Measurements from ENCODE around the gene CCDC185. TPM values are rescaled to one million over a fixed set of nuclear protein-coding genes. Genes with fewer than 3 reads are reported as not detected.

The CCDC185 gene
- total and polyA plus RNA-seq, 2 of the 13 experiments (the other 11 are each of a cell fraction or from before 2014, with no cell fraction given) = not detected

DNA sequence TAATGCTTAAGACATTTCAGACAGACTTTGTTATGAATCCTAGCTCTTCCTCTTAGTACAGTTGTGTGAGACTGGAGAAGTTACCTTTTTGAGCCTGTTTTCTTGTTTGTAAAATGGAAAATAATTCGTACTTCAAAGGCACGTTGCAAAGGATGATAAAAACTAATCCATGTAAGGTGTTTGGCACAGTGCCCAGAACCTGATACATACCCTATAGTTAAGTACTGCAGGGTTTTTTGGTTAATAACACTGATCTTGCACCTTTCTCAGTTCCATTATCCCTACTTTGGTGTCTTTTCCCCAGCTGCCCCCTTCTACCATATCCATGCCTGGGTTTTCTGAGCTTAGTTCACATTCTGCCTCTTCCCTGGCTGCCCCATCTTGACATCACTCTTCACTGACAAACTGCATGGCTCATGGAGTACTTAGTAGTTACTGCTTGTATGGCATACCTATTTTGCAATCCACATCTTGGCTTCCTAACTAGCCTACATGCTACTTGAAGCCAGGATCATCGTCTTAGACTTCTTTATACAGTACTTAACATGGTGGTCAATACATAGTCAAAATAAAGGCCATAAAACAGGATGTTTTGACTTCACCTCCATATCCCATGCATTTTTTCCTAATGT is 10.1 kb downstream of the CCDC185 start:
- FAIRE-seq (no peak), DNase-seq (ENCODE audit: low spot score) (no peak), ATAC-seq (no peak)
- Histone ChIP-seq H3K4me1 (ENCODE audit: insufficient read depth, low read length) (no peaks in the 10 kb centered on the region), H2AFZ (ENCODE audit: low read length) (no peak overlapping the region), H3K36me3 (replicated peaks in 1 of 2; ENCODE audit: control insufficient read depth in 1 of 2, insufficient read depth in 2 of 2, low read length in 2 of 2) (no peaks in the 10 kb centered on the region), H3K27me3 (ENCODE audit: control insufficient read depth in 1 of 2, insufficient read depth in 2 of 2, low read length in 2 of 2) (no peaks in the 10 kb centered on the region), H3K4me2 (ENCODE audit: low read depth, low read length) (no peak overlapping the region), H3K9me3 (ENCODE audit: low read length) (no peaks in the 10 kb centered on the region), H3K27ac (ENCODE audit: extremely low read length, insufficient read depth, low read length) (no peak overlapping the region), H3K9ac (ENCODE audit: insufficient read depth, low read depth, low read length) (no peak overlapping the region), H3K79me2 (ENCODE audit: insufficient read depth, low read length) (no peaks in the 10 kb centered on the region), H4K20me1 (ENCODE audit: insufficient read depth, low read length) (no peaks in the 10 kb centered on the region), H3K4me3 (replicated peaks in 1 of 3; ENCODE audit: insufficient read depth in 1 of 3, low read depth in 2 of 3, low read length in 3 of 3) (no peak overlapping the region)
- TF ChIP-seq NFYB (CRISPR knock-in tag; IDR thresholded peaks at IDR 0.05) (no peak), ZNF691 (CRISPR knock-in tag; IDR thresholded peaks at IDR 0.05; ENCODE audit: borderline replicate concordance, low read depth) (no peak), NFYC (CRISPR knock-in tag; IDR thresholded peaks at IDR 0.05) (no peak), NFIB (CRISPR knock-in tag; IDR thresholded peaks at IDR 0.05; ENCODE audit: borderline replicate concordance) (no peak), ATF2 (CRISPR knock-in tag; IDR thresholded peaks at IDR 0.05) (no peak), NR2C2 (CRISPR knock-in tag; IDR thresholded peaks at IDR 0.05; ENCODE audit: borderline replicate concordance) (no peak), ZNF432 (CRISPR knock-in tag; IDR thresholded peaks at IDR 0.05; ENCODE audit: borderline replicate concordance) (no peak), CHD4 (IDR thresholded peaks at IDR 0.05; ENCODE audit: borderline replicate concordance, low read length) (no peak), RBM22 (optimal IDR thresholded peaks at IDR 0.05; ENCODE audit: low read length) (no peak), ZNF383 (CRISPR knock-in tag; IDR thresholded peaks at IDR 0.05; ENCODE audit: borderline replicate concordance) (no peak)
- TF ChIP-seq, protein P1, sequence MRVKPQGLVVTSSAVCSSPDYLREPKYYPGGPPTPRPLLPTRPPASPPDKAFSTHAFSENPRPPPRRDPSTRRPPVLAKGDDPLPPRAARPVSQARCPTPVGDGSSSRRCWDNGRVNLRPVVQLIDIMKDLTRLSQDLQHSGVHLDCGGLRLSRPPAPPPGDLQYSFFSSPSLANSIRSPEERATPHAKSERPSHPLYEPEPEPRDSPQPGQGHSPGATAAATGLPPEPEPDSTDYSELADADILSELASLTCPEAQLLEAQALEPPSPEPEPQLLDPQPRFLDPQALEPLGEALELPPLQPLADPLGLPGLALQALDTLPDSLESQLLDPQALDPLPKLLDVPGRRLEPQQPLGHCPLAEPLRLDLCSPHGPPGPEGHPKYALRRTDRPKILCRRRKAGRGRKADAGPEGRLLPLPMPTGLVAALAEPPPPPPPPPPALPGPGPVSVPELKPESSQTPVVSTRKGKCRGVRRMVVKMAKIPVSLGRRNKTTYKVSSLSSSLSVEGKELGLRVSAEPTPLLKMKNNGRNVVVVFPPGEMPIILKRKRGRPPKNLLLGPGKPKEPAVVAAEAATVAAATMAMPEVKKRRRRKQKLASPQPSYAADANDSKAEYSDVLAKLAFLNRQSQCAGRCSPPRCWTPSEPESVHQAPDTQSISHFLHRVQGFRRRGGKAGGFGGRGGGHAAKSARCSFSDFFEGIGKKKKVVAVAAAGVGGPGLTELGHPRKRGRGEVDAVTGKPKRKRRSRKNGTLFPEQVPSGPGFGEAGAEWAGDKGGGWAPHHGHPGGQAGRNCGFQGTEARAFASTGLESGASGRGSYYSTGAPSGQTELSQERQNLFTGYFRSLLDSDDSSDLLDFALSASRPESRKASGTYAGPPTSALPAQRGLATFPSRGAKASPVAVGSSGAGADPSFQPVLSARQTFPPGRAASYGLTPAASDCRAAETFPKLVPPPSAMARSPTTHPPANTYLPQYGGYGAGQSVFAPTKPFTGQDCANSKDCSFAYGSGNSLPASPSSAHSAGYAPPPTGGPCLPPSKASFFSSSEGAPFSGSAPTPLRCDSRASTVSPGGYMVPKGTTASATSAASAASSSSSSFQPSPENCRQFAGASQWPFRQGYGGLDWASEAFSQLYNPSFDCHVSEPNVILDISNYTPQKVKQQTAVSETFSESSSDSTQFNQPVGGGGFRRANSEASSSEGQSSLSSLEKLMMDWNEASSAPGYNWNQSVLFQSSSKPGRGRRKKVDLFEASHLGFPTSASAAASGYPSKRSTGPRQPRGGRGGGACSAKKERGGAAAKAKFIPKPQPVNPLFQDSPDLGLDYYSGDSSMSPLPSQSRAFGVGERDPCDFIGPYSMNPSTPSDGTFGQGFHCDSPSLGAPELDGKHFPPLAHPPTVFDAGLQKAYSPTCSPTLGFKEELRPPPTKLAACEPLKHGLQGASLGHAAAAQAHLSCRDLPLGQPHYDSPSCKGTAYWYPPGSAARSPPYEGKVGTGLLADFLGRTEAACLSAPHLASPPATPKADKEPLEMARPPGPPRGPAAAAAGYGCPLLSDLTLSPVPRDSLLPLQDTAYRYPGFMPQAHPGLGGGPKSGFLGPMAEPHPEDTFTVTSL (CRISPR knock-in tag; IDR thresholded peaks at IDR 0.05; ENCODE audit: borderline replicate concordance) = no peak
- POLR2A ChIA-PET = no interaction called here
- in situ Hi-C loops (cut with HindIII; ENCODE audit: extremely low pct_ligation_motif_present, low pct_unique_long_range_greater_than_20kb) (no loop called here), intact Hi-C loops (cut with micrococcal nuclease; ENCODE audit: unreplicated experiment) (no loop called here)
- no TSS peak for BruUV-seq (replicated peaks)
- CTCF ChIA-PET (ENCODE audit: low intra/inter-chr PET ratio, low total read pairs) = no interaction called here
- WGBS (ENCODE audit: low lambda C conversion rate) = 17% methylated on average over 3 of the region's 3 CpGs

All from HepG2 (cell line).